Ramos (cell line): ENCODE measurements around the gene CT45A2.
"Not testable (repeated sequence)": the region's sequence is repeated elsewhere in the genome, so short reads cannot be mapped to it uniquely, and the experiment has no call there.

Experiments used
- in situ Hi-C: fragments of 300-500 bp; cut with MboI; formaldehyde crosslinking; loops from one replicate; pipeline ENCODE4 v1.14.3; 2022; ENCODE audit warnings: low sequenced_read_pairs; ENCODE audit not compliant: unreplicated experiment

The CT45A2 gene

GRCh38 chrX:135819912-135820311 lies at the start of gene CT45A2:
Gene CT45A2 (minus strand): TSS chrX:135820012. CDS start chrX:135816265, 3,747 bp downstream.
- in situ Hi-C loops, result not testable (repeated sequence)

GRCh38 chrX:135854438-135854837 lies 34.6 kb upstream of the CT45A2 start, which contains the start of gene CT45A8:
Gene CT45A8 (minus strand): TSS chrX:135854538. CDS start chrX:135850783, 3,755 bp downstream.
- in situ Hi-C loops, result not testable (repeated sequence)

- in situ Hi-C loops, result not testable (repeated sequence)
Measured at GRCh38 chrX:135837180-135837579, 17.4 kb upstream of the CT45A2 start, which contains the start of gene CT45A7. Gene CT45A7 (minus strand): TSS chrX:135837280. CDS start chrX:135833533, 3,747 bp downstream.

GRCh38 chrX:135802687-135803086 lies 17.1 kb downstream of the CT45A2 start, which contains the start of gene CT45A6:
Gene CT45A6 (minus strand): TSS chrX:135802787. CDS start chrX:135798993, 3,794 bp downstream.
- in situ Hi-C loops, result not testable (repeated sequence)

GRCh38 chrX:135785403-135785802 lies 34.4 kb downstream of the CT45A2 start, which contains the start of gene CT45A5:
Gene CT45A5 (minus strand): TSS chrX:135785503. CDS start chrX:135781729, 3,774 bp downstream.
- in situ Hi-C loops, result not testable (repeated sequence)

- in situ Hi-C loops, result not testable (repeated sequence)
Measured at GRCh38 chrX:135768091-135768490, 51.7 kb downstream of the CT45A2 start, which contains the start of gene CT45A3. Gene CT45A3 (minus strand): TSS chrX:135768191. CDS start chrX:135764444, 3,747 bp downstream.
